ENCODE measurements around the gene COQ9. TPM values are rescaled to one million over a fixed set of nuclear protein-coding genes. Genes with fewer than 3 reads are reported as not detected.

Gene COQ9
- total RNA-seq, 1 experiment from 2014 or later = 62.7 TPM

- H3K27me3 ChIP-seq (ENCODE audit: insufficient read depth, low read length) = no peaks in the 10 kb centered on the region
- no peak for ATAC-seq
- H3K36me3 ChIP-seq (ENCODE audit: control insufficient read depth in 1 of 2, insufficient read depth in 2 of 2, low read length in 2 of 2) = no peaks in the 10 kb centered on the region
- H3K79me2 ChIP-seq (ENCODE audit: insufficient read depth, low read length) = no peaks in the 10 kb centered on the region
- DNase-seq (ENCODE audit: low read depth, low spot score) = no peak
- ChIA-PET POLR2A (interaction anchor here (1.6 kb wide), 1 partner anchor 14 kb away, joined by 3 read pairs; no protein-coding TSS in a partner anchor), CTCF (no interaction called here), RAD21 (ENCODE audit: low non-redundant PET in 1 of 2, low total read pairs in 2 of 2, uncharacterized antibody in 2 of 2, unreplicated experiment in 2 of 2) (no interaction called here)
- no peaks in the 10 kb centered on the region for H3K9me3 ChIP-seq (ENCODE audit: control insufficient read depth in 1 of 2, insufficient read depth in 1 of 2, low read depth in 1 of 2, low read length in 2 of 2)
- intact Hi-C loops (cut with micrococcal nuclease) = no loop called here
- H3K4me1 ChIP-seq (ENCODE audit: control insufficient read depth in 1 of 2, insufficient read depth in 2 of 2, low read length in 2 of 2) = peaks cover 8 to 35% of the 10 kb centered on the region in 2 experiments
- no peak overlapping the region for H3K9ac ChIP-seq (ENCODE audit: low read length)
- no peak overlapping the region for H3K27ac ChIP-seq (ENCODE audit: low read depth, low read length)
- H3K4me2 ChIP-seq (ENCODE audit: low read length) = no peak overlapping the region
- TF ChIP-seq ZFX (IDR thresholded peaks at IDR 0.05) (no peak), EZH2 (IDR thresholded peaks at IDR 0.05) (no peak)
- H3K9me2 ChIP-seq (ENCODE audit: insufficient read depth) = no peaks in the 10 kb centered on the region
- BruUV-seq (replicated peaks) = no TSS peak
- no peak overlapping the region for H3K4me3 ChIP-seq (replicated peaks in 1 of 2; ENCODE audit: low read depth in 1 of 2, low read length in 2 of 2)
- H4K20me1 ChIP-seq (ENCODE audit: insufficient read depth) = no peaks in the 10 kb centered on the region
- no peak overlapping the region for H2AFZ ChIP-seq (ENCODE audit: low read depth, low read length, poor library complexity, severe bottlenecking)
Measured at GRCh38 chr16:57483725-57484514, 36.6 kb downstream of the COQ9 start.

- Histone ChIP-seq H3K4me1 (ENCODE audit: control insufficient read depth in 1 of 2, insufficient read depth in 2 of 2, low read length in 2 of 2) (peaks cover 8 to 33% of the 10 kb centered on the region in 2 experiments), H2AFZ (ENCODE audit: low read depth, low read length, poor library complexity, severe bottlenecking) (no peak overlapping the region), H3K9me2 (ENCODE audit: insufficient read depth) (no peaks in the 10 kb centered on the region), H3K9ac (ENCODE audit: low read length) (no peak overlapping the region), H3K36me3 (ENCODE audit: control insufficient read depth in 1 of 2, insufficient read depth in 2 of 2, low read length in 2 of 2) (no peaks in the 10 kb centered on the region), H3K27me3 (ENCODE audit: insufficient read depth, low read length) (no peaks in the 10 kb centered on the region), H3K9me3 (ENCODE audit: control insufficient read depth in 1 of 2, insufficient read depth in 1 of 2, low read depth in 1 of 2, low read length in 2 of 2) (no peaks in the 10 kb centered on the region), H3K4me3 (replicated peaks in 1 of 2; ENCODE audit: low read depth in 1 of 2, low read length in 2 of 2) (no peak overlapping the region), H3K79me2 (ENCODE audit: insufficient read depth, low read length) (no peaks in the 10 kb centered on the region), H4K20me1 (ENCODE audit: insufficient read depth) (no peaks in the 10 kb centered on the region), H3K4me2 (ENCODE audit: low read length) (no peak overlapping the region), H3K27ac (ENCODE audit: low read depth, low read length) (no peak overlapping the region)
- no peak for ATAC-seq
- CTCF ChIA-PET = no interaction called here
- intact Hi-C loops (cut with micrococcal nuclease) = loop anchor here (5.0 kb wide), 1 partner anchor 53 kb away; the partner anchor contains the start of gene CCDC102A
- RAD21 ChIA-PET (ENCODE audit: low non-redundant PET in 1 of 2, low total read pairs in 2 of 2, uncharacterized antibody in 2 of 2, unreplicated experiment in 2 of 2) = no interaction called here
- POLR2A ChIA-PET = interaction anchor here (1.6 kb wide), 1 partner anchor 13 kb away, joined by 3 read pairs; no protein-coding TSS in a partner anchor
- BruUV-seq (replicated peaks) = no TSS peak
- no peak for DNase-seq (ENCODE audit: low read depth, low spot score)
- TF ChIP-seq, protein P1, sequence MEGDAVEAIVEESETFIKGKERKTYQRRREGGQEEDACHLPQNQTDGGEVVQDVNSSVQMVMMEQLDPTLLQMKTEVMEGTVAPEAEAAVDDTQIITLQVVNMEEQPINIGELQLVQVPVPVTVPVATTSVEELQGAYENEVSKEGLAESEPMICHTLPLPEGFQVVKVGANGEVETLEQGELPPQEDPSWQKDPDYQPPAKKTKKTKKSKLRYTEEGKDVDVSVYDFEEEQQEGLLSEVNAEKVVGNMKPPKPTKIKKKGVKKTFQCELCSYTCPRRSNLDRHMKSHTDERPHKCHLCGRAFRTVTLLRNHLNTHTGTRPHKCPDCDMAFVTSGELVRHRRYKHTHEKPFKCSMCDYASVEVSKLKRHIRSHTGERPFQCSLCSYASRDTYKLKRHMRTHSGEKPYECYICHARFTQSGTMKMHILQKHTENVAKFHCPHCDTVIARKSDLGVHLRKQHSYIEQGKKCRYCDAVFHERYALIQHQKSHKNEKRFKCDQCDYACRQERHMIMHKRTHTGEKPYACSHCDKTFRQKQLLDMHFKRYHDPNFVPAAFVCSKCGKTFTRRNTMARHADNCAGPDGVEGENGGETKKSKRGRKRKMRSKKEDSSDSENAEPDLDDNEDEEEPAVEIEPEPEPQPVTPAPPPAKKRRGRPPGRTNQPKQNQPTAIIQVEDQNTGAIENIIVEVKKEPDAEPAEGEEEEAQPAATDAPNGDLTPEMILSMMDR (IDR thresholded peaks at IDR 0.05 in 2 of 3, conservative IDR thresholded peaks at IDR 0.05 in 1 of 3; ENCODE audit: borderline replicate concordance in 1 of 3, insufficient read depth in 1 of 3, low read depth in 2 of 3, low read length in 2 of 3) = no peak
- TF ChIP-seq CBX3 (IDR thresholded peaks at IDR 0.05; ENCODE audit: low read depth) = no peak
Measured at GRCh38 chr16:57484515-57485005, 37.3 kb downstream of the COQ9 start.
